ENCODE data around the gene RPS15. TPM values are rescaled to one million over a fixed set of nuclear protein-coding genes. Genes with fewer than 3 reads are reported as not detected.
A peak's percentile ranks its signal among the peaks of the same experiment; 100 is the strongest.

RPS15 gene
- total and polyA plus RNA-seq, 2 of the 13 experiments (the other 11 are each of a cell fraction or from before 2014, with no cell fraction given), result 695 to 1,411 TPM

DNA sequence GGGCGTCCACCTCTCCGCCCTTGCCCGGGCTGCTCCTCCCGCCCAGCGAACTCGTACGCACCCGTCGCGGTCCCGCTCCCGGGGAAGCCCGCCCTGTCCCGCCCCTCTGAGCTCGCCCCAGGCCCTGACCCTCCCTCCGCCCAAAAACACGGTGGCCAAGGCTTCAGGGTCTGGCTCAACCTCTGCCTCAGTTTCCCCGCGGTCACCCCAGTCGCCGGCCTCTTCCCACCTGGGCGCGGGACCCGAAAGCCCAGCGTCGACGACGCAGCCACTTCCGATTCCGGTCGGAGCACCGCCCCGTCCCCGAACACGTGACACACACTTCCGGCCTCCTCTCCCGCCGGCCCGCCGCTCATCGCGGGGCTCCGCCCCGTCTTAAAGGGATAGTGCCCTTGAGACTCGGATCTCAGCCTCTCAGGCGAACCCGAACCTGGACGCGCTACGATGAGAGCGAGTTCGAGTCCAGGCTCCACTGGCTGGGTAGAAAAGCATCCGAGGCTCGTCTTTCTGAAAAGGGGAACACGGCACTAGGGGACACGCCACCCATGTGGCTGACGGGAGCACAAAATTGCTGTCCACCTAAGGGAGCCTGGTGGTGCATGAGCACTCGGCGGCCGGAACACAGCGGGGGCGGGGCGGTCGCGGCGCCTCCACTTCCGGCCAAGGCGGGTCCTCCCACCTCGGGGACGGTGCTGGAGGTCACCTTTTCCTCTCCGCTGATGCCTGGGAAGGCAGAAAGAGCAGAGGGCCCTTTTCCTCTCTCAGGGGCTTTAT is 40.9 kb downstream of the RPS15 start, which contains the start of gene C19orf25 (continued):
- TF ChIP-seq MZF1 (CRISPR knock-in tag; IDR thresholded peaks at IDR 0.05; ENCODE audit: borderline replicate concordance) (no peak), ZIK1 (CRISPR knock-in tag; IDR thresholded peaks at IDR 0.05; ENCODE audit: borderline replicate concordance, low read depth) (no peak; the same call in 1 of the 2 replicates), EP300 (IDR thresholded peaks at IDR 0.05; ENCODE audit: low read depth in 2 of 2, low read length in 2 of 2) (no peak), EP300 (CRISPR knock-in tag; IDR thresholded peaks at IDR 0.05; ENCODE audit: borderline replicate concordance) (no peak), SRY (CRISPR knock-in tag; IDR thresholded peaks at IDR 0.05) (0 out of 2 replicates have a peak, but pooled peaks have one; percentile 35), GTF3A (CRISPR knock-in tag; conservative IDR thresholded peaks at IDR 0.05) (no peak; the same call in 1 of the 2 replicates), ZNF572 (CRISPR knock-in tag; IDR thresholded peaks at IDR 0.05) (peak; percentile 74; the same call in 1 of the 2 replicates), KLF11 (CRISPR knock-in tag; IDR thresholded peaks at IDR 0.05) (peak; percentile 57; the same call in 1 of the 2 replicates), ZFP36L1 (CRISPR knock-in tag; IDR thresholded peaks at IDR 0.05) (no peak), GATAD2A (CRISPR knock-in tag; IDR thresholded peaks at IDR 0.05) (peak; percentile 21; the same call in 1 of the 2 replicates), MIXL1 (CRISPR knock-in tag; IDR thresholded peaks at IDR 0.05) (0 out of 2 replicates have a peak, but pooled peaks have one; percentile 22), TCF12 (IDR thresholded peaks at IDR 0.05) (no peak), TCF12 (CRISPR knock-in tag; IDR thresholded peaks at IDR 0.05) (no peak), LCORL (IDR thresholded peaks at IDR 0.05) (no peak), LCORL (CRISPR knock-in tag; IDR thresholded peaks at IDR 0.05) (peak; percentile 85), CCAR2 (optimal IDR thresholded peaks at IDR 0.05; ENCODE audit: low read depth, low read length) (no peak), RAD51 (IDR thresholded peaks at IDR 0.05; ENCODE audit: borderline replicate concordance) (peak; percentile 95), SNAPC2 (CRISPR knock-in tag; IDR thresholded peaks at IDR 0.05) (peak; percentile 56; the same call in 1 of the 2 replicates), ZNF598 (CRISPR knock-in tag; IDR thresholded peaks at IDR 0.05; ENCODE audit: borderline replicate concordance) (peak; percentile 85; the same call in 1 of the 2 replicates)
- TF ChIP-seq, protein P1, sequence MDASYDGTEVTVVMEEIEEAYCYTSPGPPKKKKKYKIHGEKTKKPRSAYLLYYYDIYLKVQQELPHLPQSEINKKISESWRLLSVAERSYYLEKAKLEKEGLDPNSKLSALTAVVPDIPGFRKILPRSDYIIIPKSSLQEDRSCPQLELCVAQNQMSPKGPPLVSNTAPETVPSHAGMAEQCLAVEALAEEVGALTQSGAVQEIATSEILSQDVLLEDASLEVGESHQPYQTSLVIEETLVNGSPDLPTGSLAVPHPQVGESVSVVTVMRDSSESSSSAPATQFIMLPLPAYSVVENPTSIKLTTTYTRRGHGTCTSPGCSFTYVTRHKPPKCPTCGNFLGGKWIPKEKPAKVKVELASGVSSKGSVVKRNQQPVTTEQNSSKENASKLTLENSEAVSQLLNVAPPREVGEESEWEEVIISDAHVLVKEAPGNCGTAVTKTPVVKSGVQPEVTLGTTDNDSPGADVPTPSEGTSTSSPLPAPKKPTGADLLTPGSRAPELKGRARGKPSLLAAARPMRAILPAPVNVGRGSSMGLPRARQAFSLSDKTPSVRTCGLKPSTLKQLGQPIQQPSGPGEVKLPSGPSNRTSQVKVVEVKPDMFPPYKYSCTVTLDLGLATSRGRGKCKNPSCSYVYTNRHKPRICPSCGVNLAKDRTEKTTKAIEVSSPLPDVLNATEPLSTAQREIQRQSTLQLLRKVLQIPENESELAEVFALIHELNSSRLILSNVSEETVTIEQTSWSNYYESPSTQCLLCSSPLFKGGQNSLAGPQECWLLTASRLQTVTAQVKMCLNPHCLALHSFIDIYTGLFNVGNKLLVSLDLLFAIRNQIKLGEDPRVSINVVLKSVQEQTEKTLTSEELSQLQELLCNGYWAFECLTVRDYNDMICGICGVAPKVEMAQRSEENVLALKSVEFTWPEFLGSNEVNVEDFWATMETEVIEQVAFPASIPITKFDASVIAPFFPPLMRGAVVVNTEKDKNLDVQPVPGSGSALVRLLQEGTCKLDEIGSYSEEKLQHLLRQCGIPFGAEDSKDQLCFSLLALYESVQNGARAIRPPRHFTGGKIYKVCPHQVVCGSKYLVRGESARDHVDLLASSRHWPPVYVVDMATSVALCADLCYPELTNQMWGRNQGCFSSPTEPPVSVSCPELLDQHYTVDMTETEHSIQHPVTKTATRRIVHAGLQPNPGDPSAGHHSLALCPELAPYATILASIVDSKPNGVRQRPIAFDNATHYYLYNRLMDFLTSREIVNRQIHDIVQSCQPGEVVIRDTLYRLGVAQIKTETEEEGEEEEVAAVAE (CRISPR knock-in tag; IDR thresholded peaks at IDR 0.05; ENCODE audit: borderline replicate concordance), result 0 out of 2 replicates have a peak, but pooled peaks have one; percentile 53
- TF ChIP-seq, protein P2, sequence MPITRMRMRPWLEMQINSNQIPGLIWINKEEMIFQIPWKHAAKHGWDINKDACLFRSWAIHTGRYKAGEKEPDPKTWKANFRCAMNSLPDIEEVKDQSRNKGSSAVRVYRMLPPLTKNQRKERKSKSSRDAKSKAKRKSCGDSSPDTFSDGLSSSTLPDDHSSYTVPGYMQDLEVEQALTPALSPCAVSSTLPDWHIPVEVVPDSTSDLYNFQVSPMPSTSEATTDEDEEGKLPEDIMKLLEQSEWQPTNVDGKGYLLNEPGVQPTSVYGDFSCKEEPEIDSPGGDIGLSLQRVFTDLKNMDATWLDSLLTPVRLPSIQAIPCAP (CRISPR knock-in tag; IDR thresholded peaks at IDR 0.05; ENCODE audit: low read depth), result no peak
- TF ChIP-seq, protein P3, sequence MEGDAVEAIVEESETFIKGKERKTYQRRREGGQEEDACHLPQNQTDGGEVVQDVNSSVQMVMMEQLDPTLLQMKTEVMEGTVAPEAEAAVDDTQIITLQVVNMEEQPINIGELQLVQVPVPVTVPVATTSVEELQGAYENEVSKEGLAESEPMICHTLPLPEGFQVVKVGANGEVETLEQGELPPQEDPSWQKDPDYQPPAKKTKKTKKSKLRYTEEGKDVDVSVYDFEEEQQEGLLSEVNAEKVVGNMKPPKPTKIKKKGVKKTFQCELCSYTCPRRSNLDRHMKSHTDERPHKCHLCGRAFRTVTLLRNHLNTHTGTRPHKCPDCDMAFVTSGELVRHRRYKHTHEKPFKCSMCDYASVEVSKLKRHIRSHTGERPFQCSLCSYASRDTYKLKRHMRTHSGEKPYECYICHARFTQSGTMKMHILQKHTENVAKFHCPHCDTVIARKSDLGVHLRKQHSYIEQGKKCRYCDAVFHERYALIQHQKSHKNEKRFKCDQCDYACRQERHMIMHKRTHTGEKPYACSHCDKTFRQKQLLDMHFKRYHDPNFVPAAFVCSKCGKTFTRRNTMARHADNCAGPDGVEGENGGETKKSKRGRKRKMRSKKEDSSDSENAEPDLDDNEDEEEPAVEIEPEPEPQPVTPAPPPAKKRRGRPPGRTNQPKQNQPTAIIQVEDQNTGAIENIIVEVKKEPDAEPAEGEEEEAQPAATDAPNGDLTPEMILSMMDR (CRISPR knock-in tag; IDR thresholded peaks at IDR 0.05), result no peak
- TF ChIP-seq, protein P4, sequence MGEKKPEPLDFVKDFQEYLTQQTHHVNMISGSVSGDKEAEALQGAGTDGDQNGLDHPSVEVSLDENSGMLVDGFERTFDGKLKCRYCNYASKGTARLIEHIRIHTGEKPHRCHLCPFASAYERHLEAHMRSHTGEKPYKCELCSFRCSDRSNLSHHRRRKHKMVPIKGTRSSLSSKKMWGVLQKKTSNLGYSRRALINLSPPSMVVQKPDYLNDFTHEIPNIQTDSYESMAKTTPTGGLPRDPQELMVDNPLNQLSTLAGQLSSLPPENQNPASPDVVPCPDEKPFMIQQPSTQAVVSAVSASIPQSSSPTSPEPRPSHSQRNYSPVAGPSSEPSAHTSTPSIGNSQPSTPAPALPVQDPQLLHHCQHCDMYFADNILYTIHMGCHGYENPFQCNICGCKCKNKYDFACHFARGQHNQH (CRISPR knock-in tag; IDR thresholded peaks at IDR 0.05), result peak; percentile 81; the same call in 1 of the 2 replicates
